Suppressor macrophage (primary cell): Measurements from ENCODE around the gene THEMIS.
"Not testable (repeated sequence)": the region's sequence is repeated elsewhere in the genome, so short reads cannot be mapped to it uniquely, and the experiment has no call there.

ENCODE experiments used
- DNase-seq, 4 experiments: peaks; one replicate each; pipeline ENCODE4 v3.0.0-alpha.2; 2020 to 2022
- total RNA-seq, 17 experiments: gene quantifications; one replicate each; lab custom pipeline; 2026; ENCODE audit warnings: mixed read lengths in 6 of 17, inconsistent platforms in 3 of 17; lab: John Stamatoyannopoulos, UW

The THEMIS gene, protein sequence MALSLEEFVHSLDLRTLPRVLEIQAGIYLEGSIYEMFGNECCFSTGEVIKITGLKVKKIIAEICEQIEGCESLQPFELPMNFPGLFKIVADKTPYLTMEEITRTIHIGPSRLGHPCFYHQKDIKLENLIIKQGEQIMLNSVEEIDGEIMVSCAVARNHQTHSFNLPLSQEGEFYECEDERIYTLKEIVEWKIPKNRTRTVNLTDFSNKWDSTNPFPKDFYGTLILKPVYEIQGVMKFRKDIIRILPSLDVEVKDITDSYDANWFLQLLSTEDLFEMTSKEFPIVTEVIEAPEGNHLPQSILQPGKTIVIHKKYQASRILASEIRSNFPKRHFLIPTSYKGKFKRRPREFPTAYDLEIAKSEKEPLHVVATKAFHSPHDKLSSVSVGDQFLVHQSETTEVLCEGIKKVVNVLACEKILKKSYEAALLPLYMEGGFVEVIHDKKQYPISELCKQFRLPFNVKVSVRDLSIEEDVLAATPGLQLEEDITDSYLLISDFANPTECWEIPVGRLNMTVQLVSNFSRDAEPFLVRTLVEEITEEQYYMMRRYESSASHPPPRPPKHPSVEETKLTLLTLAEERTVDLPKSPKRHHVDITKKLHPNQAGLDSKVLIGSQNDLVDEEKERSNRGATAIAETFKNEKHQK
- 0 to 1.7 (median 0) reads per million in 17 experiments for total RNA-seq

DNA sequence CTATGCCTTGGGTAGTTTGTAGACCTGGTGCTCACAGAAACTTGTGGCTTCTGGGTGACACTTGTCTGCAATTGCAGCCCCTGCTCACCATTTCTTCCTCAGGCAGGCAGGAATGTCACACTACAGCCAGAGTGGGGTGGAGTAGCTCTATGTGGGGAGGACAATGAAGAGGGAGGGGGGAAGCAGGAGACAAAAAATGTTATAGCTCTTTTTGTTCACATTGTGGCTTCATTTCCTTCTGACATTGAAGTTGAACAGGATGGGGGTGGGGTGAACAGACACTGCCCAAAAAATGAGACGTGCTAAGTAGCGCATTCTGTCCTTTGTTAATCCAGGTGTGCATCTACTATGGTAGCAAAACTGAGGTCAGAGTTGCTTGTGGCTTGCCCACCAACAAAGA, at the start of gene THEMIS:
Gene THEMIS (minus strand): TSS at position 124 of the 400 bp plus-strand sequence. CDS start 126 bp downstream, outside the sequence.
- no peak for DNase-seq

DNA sequence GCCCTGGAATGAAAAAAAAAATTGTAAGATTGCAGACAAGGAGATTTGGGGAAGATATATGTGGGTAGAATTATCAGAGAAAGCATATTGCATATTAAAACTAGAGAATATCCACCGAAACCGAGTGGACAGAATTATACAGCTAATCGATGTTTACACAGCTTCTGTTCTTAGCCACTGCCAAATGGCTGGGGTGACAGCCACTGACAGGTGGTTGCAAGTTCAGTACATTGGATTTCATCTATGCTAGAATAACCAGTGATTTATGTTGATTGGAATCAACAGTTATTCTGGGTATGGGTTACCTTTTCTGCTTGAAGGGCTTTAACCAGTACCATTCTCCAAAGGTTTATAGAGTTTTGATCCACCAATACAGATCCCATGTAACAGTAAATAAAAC, 48.4 kb upstream of the THEMIS start:
- no peak for DNase-seq

DNA sequence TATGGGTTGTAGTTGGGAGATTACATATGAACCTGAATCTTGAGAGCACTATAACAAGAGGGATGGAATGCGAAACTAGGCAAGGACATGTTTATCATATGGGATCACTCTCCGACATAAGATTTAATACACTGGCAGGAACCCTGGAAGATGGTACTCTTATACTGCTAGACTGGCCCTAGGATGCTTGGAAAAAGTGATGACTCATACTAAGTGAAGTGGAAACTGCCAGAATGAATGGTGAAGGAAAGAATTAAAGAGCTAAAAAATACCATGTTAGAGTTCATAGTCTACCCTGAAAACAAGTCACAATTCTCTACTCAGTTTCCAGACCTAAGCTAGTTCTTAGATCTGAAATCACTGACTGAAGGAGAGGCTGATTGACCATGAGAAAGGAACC, 45.5 kb upstream of the THEMIS start:
- DNase-seq, result no peak

DNA sequence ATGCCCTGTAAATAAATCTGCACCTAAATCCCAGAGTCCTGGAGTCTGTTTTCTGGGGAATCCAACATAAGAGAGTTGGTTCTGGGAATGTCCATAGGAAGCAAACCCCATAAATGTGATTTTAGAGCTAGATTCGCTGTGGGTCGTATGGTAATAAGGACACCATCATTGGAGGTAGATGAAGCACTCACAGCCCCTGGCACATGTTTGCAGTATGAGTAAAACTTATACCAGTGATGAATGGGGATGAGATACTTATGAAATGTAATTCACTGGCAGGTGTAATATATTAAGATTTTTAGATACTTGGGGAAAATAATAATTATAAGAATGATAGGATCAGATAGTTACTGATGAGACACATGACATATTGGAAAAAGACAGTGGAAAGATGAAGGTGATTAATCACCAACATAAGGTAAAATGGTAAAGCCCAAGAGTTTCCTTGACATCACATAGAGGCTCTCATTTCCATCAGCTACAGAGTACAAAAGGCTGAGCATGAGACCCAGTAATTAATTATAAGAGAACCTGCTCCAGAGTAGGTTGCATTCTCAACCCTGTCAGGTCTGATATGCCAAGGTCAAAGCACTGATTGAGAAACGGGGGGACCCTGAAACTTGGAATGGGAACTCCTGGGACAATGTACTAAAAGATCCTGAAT, 44.7 kb upstream of the THEMIS start:
- DNase-seq, result no peak

DNA sequence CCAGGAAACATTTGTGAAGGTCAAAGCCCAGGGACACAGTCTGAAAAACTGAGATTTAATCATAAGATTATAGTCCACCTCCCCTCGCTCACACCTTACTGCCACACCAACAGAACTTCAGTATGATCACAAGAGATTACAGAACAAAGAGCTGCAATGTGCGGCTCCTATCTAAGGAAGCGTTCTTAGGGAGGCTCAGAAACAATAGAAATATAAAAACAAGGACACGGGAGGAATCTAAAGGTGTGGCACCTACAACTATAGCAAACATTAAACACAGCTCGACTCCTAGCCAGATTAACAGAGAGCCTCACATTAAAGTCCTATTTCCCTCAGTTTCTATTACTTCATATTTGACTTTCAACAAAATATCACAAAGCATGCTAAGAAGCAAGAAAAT, 40.4 kb upstream of the THEMIS start:
- DNase-seq, result no peak

DNA sequence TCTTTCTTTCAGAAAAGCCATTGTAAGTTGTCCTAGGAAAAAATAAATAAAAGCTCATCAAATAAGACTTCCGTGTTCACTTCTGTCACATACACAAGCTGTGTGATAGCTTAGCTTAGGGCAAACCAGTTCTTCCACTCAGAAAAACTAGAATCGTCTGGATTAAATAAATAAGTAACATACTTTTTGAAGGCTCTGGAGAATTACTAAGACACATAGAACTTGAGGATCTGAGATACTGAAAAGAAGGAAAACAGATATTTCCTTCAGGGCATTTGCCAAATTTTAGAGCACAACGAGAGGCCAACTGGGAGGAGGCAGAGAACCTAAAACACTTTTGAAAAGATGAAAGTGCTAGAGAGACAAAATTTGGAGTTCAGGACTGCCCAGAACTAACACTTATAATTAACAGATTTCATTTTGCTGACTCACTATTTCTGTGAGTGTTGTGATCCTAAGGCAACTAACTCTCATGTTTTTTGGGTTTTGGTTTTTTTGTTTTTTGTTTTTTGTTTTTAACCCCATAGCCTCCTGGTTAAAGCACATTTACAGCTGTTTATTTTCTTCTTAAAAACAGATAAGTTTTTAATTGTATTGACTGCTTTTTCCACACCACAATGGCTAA, 38.7 kb upstream of the THEMIS start:
- DNase-seq, result no peak

DNA sequence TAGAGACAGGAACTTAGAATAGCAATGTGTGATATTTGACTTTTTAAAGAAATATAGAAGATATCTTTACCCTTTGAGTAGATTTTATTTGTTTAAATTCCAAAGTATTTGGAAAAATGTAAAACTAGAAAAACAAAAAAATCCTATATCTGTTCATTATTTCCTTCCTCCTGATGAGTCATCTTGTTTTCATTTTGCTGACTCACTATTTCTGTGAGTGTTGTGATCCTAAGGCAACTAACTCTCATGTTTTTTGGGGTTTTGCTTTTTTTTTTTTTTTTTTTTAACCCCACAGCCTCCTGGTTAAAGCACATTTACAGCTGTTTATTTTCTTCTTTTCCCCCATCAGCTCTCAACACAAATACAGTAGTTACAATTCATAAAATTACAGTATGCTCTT, 37.8 kb upstream of the THEMIS start:
- DNase-seq, result peak in 2 of 4 experiments; percentile 24 to 33

DNA sequence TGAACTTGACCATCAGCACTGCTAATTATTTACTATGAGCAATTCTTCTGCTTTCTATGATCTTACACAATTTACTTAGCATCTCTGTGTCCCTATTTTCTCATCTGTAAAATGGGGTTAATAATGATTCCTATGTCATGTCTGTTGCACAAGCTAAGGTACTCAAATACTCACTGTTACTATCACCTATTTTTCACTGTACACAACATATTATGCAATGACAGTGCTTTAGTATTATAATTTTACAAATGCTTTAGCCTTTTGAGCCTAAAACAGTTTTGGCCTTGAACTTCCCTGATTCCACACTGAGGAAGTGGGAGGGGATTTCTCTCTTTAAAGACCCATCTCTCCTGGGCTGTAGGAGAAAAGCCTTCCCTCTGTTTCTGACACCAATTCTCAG, 36.9 kb upstream of the THEMIS start:
- peak in 1 of 4 experiments; percentile 5 for DNase-seq

DNA sequence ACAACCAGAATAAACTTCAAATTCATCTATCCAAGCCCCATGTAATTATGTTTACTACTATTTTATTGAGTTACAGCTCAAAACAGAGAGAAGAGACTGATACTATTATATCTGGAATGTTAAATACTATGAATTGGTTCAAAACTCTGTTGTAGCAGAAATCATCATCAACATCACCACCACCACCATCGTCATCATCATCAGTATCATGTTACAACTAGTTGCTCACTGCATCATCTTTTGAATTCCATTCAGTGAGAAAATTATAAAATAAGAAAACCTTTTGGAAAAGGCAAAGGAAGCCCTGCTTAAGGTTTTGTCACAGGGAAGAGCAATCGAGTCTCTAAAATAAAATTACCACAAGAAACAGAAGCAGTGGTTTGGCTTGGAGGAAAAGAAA, 36.2 kb upstream of the THEMIS start:
- no peak for DNase-seq

DNA sequence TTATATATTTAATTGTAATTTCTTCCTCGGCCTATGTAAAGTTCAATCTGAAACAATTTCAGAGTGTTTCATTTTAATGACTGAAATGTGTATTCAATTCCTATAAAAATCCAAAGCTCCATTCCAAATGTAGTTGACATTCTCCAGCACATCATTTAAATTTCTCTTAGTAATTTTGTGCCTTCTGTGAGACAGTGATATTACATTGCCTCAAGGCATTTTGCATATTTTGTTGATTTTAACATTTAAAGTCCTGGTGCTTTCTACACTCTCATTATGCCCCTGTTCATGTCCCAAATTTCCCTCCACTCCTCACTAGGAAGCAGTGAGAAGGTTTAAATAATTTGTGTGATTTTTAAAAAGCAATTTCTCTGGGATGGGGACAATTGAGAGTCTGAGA, 34.1 kb upstream of the THEMIS start:
- DNase-seq, result no peak

DNA sequence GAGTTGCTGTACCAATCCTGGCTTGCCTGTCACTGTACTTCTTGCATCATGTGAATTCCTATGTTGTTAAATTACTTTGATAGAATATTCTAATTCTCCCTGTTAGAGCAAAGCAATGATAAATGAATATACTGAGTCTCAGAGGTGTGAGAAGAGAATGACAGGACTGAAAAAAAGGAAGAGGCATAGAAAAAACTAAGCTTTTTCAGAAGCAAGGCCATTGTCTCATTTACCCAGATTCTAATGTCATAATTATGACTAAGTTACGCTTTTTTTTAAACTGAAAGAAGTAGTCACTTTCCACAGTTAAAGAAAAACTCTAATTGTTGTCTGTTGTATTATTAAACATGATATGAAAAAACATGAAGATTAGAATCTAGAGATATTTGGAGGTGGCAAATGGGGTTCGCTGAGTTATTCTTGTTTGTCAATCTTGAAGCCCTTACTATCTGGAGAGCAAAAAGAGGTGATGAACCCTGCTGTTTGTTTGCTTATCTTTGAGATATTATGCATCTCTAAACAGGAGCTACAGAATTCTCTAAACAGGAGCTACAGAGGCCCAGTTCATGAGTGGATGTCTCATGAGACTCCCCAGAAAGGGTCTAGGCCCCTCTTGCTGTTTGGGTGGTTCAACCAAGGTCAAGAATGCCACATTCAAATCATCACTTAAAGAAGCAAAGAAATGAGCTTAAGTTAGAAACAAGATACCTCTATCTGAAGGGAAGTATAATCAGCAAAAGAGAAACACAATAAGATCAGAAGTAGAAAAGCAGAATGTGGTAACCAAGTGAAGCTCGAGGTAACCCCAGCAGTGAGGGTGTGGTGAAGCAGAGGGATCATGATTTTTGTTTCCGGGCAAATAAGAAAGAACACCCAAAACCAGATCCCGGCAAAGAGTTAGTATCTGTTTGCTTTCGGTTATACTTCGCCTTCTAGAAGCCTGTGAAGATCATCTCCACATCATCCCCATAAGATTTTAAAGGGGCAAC, 33.3 kb upstream of the THEMIS start:
- no peak for DNase-seq

DNA sequence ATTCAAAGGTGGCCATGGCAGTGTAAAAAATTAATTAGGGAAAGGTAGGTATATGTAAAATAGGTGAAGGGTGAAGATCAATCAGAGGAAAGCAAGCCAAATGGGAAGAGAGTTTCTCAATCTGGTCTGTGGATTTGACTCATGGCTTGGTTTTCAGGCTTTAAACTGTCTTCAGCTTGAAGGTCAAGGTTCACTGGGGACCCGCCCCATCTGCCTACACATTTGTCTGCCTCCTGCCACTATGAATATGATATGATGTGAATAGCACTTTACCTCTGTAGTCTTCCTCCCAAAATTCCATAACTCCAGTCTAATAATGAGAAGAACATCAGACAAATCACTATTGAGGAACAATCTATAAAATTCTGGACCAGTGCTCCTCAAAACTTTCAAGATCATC, 32.3 kb upstream of the THEMIS start:
- no peak for DNase-seq

DNA sequence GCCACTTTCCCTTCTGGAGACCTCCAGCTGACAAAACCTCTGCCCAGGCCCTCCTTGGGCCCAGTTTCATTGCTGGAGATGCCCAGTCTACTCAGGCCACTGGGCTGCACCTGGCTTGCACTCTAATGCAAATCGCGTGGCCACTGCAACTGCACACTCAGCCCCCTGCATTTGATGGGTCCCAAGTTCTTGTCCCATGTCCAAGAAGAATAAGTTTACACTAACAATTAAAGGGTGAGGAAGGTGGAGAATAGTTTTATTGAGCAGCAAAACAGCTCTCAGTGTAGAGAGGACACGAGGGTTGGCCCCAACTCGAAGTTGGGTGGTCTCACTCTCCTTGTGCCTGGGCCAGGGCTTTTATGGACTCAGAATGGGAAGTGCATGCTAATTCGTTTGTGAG, 31.9 kb upstream of the THEMIS start:
- no peak for DNase-seq

DNA sequence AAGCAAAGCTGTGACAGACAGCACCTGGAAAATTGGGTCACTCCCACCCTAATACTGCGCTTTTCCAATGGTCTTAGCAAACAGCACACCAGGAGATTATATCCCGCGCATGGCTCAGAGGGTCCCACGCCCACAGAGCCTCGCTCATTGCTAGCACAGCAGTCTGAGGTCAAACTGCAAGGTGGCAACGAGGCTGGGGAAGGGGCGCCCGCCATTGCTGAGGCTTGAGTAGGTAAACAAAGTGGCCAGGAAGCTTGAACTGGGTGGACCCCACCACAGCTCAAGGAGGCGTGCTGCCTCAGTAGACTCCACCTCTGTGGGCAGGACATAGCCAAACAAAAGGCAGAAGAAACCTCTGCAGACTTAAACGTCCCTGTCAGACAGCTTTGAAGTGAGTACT, 25.6 kb upstream of the THEMIS start:
- not testable (repeated sequence) for DNase-seq

DNA sequence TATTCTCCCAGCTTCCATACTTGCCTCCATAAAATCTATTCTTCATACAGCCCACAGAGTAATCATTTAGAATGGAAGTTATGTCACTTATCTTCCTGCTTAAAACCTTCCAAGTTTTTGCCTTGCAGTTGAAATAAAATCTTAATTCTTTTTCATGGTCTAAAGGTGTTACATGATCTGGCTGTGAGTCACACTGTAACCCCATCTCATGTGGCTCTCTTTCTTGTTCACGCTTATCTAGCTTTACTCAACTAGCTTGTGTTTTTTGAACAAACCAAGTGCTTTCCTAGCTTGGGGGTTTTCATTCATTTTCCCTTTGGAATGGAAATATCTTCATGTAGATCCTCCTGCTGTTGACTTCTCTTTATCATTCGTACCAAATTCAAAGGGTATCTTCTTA, 23.6 kb upstream of the THEMIS start:
- no peak for DNase-seq

DNA sequence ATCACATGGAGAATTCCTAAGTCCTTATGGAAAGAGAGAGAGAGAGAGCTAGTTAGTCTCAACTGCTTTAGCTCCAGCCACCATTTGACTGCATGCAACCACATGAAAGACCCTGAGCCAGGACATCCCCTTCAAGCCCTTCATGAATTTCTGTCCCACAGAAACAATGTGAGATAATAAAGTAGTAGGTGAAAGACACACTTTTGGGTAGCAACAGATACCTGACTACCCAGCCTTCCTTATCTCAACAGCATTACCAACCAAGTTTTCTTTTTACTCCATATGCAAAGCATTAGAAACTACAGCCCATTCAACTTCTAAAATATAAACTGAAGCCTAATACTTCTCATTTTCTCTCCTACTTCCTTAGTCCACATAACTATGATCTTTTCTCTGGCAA, 23.2 kb upstream of the THEMIS start:
- DNase-seq, result no peak

DNA sequence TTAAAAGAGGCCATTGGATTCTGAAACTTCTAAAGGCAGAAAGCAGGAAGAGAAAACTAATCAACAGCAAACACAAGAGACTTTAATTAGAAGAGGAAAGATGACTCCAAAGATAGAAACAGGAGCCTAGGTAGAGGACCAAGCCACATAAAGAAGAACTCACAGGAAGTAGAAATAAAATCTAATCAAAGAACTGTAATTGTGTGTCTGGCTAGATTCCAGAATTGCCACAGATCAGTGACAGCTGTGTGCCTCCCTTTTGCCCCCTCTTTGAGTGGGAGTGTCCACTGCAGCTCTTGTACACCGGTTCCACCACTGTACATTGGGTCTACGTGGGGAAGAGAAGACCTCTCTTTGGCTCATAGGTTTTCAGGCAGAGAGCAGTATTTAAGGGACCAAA, 22.3 kb upstream of the THEMIS start:
- no peak for DNase-seq

DNA sequence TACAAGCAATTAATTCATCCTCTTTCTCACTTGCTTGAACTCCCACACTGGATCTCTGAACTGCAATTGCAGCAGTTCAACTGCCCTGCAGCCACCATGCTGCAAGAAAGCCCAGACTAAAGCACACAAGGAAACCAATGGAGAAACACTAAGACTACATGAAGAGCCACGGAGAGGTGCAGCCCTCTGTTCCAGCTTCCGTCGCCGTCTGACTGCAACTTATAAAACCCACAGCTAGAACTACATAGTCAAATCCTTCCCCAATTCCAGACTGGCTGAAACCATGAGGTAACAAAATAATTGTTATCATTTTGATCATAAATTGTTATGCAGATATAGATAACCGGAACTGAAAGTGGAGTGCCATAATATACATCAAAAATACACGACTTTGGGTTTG, 21.1 kb upstream of the THEMIS start:
- no peak for DNase-seq

DNA sequence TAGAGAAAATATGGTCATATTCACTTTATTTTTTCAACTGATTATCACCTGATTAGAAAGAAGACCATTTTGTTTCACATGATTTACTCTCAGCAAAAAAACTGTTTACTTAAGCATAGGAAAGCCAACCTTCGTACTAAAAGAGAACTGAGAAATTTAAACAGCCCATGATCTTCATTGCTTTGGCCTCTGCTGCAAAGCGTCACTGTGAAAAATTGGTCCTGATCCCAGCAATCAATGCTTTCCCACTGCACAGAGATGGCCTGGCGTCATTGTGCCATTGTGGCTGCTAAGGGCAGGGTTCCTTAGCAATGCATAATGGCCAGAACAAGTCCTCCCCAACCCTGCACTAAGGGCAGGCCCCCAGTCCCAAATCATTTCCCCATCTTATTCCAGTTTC, 19.9 kb upstream of the THEMIS start:
- DNase-seq, result no peak

DNA sequence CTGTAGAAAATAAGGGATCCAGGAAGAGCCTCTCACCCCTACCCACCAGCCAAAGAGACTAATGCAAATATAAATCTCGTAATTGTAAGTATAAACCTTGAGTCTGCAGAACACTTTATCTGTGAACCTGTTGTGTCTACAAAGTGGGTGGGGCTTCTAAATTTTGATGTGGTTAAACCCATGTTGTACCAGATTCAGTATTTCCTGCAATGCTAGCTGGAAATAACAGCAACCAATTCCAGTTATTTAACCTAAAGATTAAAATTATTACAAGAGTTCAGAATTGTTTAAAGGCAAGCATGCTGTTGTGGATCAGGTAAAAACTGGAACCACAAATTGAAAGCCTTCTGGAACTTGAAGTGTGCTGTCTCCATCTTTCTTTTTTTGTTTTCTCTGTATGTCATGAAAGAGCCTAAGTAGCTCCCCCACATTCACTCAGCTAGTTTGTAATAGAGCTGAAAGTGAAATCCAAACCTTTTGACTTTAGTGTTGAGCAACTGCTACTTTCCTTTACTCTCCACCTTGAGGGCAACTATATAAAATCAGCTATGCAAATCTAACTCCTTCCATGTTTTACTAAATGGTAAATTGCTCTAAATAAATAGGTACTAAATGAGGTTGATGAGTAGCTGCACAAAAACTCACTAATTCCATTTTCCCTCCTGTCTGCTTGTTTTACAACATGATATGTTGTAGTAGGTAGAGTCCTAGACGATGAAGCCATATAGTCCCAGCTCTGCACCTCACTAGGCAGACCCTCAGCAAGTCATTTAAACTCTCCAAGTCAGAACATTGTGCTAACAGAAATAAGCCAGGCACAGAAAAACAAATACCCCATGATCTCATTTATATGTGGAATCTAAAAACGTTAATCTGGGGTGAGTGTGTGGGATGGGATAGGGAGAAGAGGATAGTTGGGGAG, 17.9 kb upstream of the THEMIS start:
- DNase-seq, result no peak

DNA sequence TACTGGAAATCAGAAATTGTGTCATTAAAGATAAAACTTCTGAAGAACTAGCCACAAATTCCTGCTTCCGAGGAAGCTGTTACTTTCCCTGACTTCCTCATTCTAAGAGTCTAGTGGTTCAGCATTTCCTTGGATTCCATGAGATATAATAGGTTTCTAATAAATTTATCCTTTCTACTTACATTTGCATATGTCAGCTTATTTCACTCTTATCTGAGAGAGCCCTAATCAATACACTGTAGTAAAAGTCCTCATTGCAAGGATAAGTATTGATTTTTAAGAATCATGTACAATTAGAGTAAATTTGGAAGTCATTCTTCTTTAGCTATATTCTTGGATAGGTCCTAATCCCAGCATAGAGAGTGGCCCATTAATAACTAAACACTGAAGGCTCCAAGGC, 16.9 kb upstream of the THEMIS start:
- DNase-seq, result no peak
